C4-2B (cell line): ENCODE results near the gene MORN1.

Experiments used
- CTCF ChIP-seq: fragments of 450-650 bp; conservative IDR thresholded peaks from 2 replicates; pipeline ENCODE4 v1.5.1; 2017; ENCODE audit warnings: mild to moderate bottlenecking
- ZFX ChIP-seq: fragments of 450-650 bp; IDR thresholded peaks from 2 replicates; pipeline ENCODE4 v1.6.1; 2017

- TF ChIP-seq CTCF (no peak), ZFX (no peak)
Measured at GRCh38 chr1:2311184-2312032, 79.9 kb downstream of the MORN1 start.
